GM21447 (cell line): Measurements from ENCODE around the gene RTTN.

ENCODE experiments used
- ATAC-seq: cut with Tn5 transposase; IDR thresholded peaks from one replicate; pipeline ENCODE4 v1.9.1; 2021; ENCODE audit not compliant: unreplicated experiment

RTTN gene

GRCh38 chr18:70086085-70086484 is 119.4 kb downstream of the RTTN start:
- ATAC-seq = no peak

GRCh38 chr18:70085641-70086040 is 119.8 kb downstream of the RTTN start:
- ATAC-seq = no peak

GRCh38 chr18:70082430-70082829 is 123.1 kb downstream of the RTTN start:
- no peak for ATAC-seq

- no peak for ATAC-seq
These were observed 127.4 kb downstream of the RTTN start for GRCh38 chr18:70078106-70078505.

GRCh38 chr18:70075906-70076305 is 129.6 kb downstream of the RTTN start:
- ATAC-seq = no peak

GRCh38 chr18:70074116-70074515 is 131.4 kb downstream of the RTTN start:
- ATAC-seq = no peak

- no peak for ATAC-seq
These were observed 132.1 kb downstream of the RTTN start for GRCh38 chr18:70073432-70073831.

- ATAC-seq = no peak
These were observed 132.8 kb downstream of the RTTN start for GRCh38 chr18:70072678-70073077.

GRCh38 chr18:70069965-70070364 is 135.5 kb downstream of the RTTN start:
- ATAC-seq = no peak

- no peak for ATAC-seq
These were observed 136.1 kb downstream of the RTTN start for GRCh38 chr18:70069382-70069781.

GRCh38 chr18:70068981-70069380 is 136.5 kb downstream of the RTTN start:
- no peak for ATAC-seq

- ATAC-seq = no peak
These were observed 145.8 kb downstream of the RTTN start for GRCh38 chr18:70059684-70060083.

- ATAC-seq = peak; percentile 96
These were observed 146.6 kb downstream of the RTTN start for GRCh38 chr18:70058916-70059315.

GRCh38 chr18:70047931-70048603 is 157.4 kb downstream of the RTTN start:
- ATAC-seq = no peak

- ATAC-seq = no peak
These were observed 158.7 kb downstream of the RTTN start for GRCh38 chr18:70046796-70047195.

GRCh38 chr18:70046207-70046606 is 159.3 kb downstream of the RTTN start:
- ATAC-seq = no peak

GRCh38 chr18:70044632-70045031 is 160.9 kb downstream of the RTTN start:
- ATAC-seq = no peak

GRCh38 chr18:70041459-70042050 is 163.9 kb downstream of the RTTN start:
- ATAC-seq = no peak

- no peak for ATAC-seq
These were observed 166.3 kb downstream of the RTTN start for GRCh38 chr18:70039186-70039585.

GRCh38 chr18:70037431-70038061 is 167.9 kb downstream of the RTTN start:
- ATAC-seq = peak; percentile 17

- ATAC-seq = peak; percentile 98
These were observed 168.6 kb downstream of the RTTN start for GRCh38 chr18:70036771-70037347.

- ATAC-seq = no peak
These were observed 169.3 kb downstream of the RTTN start for GRCh38 chr18:70036168-70036567.
